ENCODE data around the gene CD93.

CD93 gene

DNA sequence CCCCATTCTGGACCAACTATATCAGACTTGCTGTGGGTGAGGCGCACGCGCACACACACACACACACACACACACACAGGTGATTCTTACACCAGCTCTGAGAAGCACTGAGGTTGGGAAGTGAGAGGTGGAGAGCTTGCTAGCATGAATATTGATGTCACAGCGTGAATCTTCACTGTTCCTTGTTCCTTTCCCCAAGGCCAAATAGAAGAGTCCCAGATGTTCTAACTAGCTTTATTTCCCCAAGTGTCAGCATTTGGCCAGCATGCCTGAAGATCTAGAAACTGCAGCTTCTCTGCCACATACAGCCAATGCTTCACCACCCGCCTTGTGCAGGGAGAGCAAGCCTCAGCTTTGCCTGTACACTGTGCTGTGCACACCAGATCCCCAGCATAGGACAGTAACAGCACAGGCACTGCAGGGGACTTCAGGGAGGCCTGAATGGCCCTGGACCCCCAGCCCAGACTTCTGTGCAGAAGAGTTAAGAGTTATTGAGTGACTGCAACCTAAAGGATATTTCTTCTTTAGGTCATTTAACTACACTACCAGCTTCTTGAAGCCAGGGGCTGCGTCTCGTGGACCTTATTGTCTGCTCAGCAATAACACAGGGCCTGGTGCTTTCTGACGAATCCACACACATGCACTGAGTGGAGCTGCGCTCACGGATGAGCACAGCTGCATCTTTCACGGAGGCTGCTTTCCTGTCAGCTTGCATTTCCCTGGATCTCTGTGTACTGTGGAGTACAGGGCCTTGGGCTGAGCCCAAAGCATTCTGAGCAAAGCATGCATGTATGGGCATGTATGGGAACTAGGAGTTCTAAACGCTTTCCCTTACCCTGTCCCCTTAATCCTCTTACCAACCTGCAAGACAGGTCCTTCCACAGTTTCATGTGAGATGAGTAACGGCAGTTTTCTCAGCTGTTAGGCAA lies 13.9 kb upstream of the CD93 start:
- DNase-seq (ENCODE audit: low read depth, low spot score): no peak

DNA sequence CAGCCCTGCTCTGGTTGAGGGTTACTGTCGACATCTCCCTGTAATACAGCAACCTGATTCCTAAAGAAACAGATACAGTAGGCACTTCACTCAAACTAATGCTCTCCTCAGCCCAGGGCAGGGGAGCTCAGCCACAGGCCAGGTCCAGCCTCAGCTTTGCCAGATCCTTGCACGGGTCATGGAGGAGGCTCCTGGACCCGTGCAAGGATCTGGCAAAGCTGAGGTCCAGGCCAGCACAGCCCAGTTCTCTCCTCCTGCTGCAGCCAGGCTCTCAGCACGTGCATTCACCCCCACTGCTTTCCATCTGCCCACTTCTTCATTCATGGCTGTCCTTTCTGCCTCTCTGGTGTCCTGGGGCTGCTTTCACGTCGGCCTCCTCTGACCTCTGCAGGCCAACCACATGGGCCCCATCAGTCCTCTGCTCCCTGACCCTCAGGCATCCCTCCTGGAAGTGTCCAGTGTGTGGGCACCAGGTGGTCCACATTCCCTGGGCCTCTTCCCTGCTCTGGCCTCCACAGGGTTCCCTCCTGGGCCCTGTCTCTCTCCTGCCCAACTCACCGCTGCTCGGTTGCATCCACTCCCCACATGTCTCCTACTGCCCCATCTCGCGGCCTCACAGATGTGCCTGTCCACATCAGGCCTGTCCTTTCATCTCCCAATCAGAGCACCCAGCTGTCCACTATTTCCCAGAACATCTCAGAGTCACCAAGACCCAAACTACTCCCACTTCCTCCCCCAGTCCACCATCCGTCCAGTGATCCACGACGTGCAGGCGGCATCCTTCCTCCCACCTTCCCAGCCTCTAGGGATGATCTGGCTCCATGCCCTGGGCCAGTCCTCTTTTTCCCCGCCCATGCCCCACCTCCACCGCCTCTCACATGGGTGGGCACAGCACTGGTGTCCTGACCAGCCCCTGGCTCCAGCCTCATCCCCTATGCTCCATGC lies 11.8 kb upstream of the CD93 start:
- DNase-seq (ENCODE audit: low read depth, low spot score): no peak

DNA sequence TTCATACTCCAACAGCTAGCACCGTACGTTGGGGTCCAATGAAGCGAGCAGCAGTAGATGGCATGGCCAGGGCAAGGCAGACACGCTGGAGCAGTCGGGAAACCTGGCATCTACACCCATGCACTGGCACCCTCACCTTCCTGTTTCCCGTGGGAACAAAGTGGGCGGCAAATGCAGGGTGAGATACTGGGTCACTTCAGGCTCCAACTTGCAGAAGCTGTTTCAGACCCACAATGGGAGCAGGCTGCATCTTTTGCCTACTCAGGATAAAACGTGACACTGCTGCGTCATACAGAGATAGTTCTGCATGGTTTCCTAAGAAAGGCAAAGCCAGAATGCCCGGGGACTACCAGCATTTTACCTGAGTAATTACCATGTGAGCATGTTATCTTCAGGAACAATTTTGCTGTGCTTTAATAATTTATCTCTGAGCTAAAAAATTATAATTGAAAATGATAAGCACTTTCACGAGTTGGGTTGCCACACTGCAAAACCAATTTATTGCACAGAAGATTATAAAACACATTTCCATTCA lies 10.9 kb upstream of the CD93 start:
- no peak for DNase-seq (ENCODE audit: low read depth, low spot score)

DNA sequence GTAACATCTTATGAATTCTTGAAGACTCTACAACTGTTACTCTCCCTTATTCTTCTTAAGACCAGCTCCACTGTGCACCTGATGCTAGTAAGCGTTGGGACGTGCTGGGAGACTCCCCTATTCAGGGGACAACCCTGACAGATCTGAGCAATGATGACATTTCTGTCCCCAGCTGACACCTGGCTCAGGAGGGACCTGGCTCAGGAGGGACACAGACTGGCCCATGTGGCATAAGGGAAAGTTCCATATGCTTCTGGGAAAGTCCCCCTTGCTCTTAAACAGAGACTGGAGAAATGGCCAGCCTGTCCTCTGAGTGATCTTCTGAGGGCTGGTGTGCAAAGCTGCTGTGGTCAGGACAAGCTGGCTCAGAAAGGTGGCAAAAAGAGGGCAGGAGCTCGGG lies 10.0 kb upstream of the CD93 start:
- no peak for DNase-seq (ENCODE audit: low read depth, low spot score)

DNA sequence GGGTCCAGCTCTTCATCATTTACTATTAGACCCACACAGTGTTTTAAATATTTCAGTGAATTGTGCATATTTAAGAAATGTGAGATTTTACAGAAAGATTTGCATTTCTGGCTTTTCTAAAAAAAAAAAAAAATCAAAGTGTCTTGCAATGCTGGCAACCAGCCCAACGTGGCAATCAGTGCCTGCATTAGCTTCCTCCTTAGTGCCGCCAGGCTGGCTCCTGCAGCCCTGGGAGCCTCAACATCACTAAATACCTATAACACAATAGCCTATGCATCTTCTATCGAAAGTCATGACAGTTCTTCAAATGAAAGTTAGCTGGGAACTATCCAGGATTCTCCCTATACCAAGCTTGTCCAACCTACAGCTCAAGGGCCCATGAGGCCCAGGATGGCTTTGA lies 9.4 kb upstream of the CD93 start:
- no peak for DNase-seq (ENCODE audit: low read depth, low spot score)

DNA sequence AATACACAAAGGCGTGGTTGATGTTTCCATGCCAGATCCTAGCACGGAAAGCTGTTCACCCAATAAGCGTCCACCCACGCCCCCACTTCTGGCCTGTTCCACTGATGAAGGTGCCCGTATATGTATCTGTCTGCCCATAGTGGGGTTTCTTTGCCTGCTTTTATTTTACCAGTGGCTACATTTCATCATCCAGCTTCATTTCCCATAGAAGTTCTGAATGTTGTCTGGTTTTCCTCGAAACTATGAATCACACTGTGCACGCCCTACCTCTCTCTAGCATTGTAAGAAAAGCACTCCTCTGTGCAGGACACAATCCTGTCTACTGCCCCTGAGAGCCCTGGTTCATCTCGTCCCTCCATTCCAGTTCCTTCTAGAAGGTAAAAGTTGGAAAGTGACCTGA lies 8.8 kb upstream of the CD93 start:
- DNase-seq (ENCODE audit: low read depth, low spot score): no peak

DNA sequence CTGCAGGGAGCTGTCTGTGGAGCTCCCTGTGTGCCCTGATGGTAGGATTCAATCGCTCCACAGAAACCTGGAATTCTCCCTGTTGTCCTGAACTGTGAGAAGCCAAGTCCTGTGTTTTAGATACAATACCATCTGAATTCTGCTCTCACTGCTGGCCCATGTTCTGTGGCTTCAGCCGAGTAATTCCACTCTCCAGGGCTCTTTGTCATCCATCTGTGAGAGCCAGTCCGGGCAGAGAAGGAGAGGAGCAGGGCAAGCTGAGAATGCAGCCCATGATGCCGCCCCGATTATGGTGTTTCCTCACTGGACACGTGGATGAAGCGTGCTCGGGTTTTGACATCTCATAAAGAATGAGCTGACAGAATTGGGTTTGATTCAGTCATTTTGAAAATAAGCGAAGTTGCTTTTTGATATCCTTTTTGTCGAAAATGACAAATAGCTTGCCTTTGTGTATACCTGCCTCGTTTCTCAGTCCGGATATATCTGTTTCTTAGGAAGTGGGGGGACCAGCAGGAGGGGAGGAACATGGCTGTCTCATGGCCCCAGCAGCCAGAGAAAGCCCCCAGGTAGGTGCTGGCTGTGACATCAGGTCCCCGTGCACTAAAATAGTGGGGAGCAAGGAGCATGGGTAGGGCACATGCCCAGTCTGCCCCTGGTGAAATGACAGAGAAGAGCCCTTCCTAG lies 8.2 kb upstream of the CD93 start:
- no peak for DNase-seq (ENCODE audit: low read depth, low spot score)

DNA sequence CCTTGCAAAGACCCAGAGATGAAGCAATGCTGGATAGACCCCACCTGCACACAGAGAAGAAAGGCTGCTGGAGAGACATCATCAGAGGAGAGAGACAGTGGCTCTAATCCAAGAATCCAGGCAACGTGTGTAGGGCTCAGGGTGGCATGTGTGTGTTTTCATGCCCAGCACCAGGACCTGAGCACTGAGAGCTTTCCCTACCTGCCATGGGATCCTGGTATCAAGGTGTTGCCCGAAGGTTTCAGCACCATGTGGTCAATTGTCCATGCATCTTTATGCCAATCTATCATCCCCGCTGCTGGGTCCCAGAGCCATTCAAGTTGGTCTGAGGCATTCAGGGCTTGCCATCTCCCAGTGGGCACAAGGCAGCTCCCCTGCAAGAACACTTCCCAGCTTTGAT lies 7.5 kb upstream of the CD93 start:
- DNase-seq (ENCODE audit: low read depth, low spot score): no peak

DNA sequence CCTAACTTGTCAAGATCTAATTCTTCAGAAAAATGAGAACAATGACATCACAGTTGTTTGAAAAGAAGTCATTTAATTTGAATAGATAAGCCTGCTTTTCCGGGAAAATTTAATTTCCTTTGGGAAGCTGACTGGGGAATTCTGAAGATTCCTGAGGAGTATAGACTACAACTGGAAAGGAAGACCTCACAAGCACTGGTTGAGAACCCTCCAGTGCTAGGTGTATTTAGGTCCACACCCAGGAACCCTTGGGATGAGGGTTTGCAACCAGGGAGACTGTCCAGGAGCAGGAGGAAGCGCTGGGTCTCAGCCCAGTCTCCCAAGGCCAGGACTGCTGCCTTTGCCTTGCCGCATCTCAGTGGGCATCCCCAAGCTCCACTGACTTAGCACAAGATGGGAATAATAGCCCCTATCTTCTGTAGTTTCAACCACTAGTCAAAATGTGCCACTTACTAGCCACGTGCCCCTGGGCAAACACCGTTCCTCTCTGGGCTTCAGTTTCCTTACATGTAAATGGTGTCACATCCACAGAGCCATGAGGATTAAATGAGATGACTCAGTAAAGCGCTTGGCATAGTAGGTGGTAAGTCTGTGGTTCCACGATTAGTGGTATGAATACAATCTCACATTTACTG lies 6.9 kb upstream of the CD93 start:
- DNase-seq (ENCODE audit: low read depth, low spot score): no peak

DNA sequence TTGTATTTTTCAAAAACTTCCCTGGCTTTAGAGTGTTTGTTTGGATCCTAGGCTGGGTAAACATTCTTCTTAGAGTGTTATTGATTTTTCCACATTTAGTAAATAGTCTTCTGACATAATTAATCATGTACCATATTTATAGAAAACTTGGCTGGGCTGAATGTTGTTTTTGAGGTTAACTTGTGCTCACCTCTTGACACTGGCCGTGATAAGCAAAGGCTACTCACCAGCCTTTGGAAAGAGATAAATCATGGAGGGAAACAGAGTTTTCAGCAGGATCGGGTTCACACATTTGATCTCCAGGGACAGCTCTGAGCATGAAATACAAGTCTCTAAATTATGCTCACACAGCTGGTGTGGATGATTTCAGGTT lies 6.2 kb upstream of the CD93 start:
- DNase-seq (ENCODE audit: low read depth, low spot score): no peak

DNA sequence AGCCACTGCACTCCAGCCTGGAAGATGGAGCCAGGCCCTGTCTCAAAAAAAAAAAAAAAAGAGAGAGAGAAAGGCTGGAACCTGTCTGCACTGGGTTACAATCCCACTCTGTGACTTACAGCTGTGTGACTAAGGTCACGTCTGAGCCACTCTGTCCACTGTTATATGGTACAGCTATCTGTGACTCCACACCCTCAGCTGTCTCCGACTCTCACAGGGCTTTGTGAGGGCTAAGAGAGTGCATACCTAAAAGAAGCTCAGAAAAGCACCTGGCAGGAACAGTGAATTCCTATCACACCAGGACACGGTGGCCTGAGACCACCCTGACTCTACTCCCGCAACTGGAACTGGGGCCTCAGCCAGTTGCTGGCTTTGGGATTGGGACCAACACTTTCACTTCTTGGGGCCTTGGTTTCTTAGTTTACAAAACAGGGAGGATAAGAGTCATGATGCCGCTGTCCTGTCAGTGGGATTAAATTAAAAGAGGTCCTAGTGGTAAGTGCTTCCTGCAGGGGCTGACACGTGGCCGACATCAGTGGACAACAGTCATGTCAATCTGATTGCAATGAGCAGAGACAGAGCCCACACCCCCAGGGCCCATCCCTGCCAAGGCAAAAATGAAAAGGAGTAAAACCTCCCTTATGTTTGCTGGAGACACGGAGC lies 5.7 kb upstream of the CD93 start:
- no peak for DNase-seq (ENCODE audit: low read depth, low spot score)

DNA sequence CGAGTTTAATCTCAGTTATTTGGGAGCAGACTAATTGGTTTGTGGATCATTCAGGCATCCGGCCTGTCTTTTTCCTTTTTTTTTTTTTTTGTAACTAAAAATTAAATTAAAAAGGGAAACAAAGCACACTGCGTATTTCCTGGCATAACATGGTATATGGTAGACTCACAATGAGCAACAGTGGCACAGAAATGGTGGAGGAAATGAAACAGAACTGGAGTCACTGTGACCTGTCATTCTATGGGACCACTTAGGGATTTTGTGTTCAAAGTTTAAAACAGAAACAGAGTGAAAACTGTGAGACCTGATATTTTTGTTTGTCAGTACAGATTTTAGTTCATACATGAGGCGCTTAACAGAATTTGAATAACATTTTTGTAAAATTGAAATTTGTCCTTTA lies 4.8 kb upstream of the CD93 start:
- no peak for DNase-seq (ENCODE audit: low read depth, low spot score)

DNA sequence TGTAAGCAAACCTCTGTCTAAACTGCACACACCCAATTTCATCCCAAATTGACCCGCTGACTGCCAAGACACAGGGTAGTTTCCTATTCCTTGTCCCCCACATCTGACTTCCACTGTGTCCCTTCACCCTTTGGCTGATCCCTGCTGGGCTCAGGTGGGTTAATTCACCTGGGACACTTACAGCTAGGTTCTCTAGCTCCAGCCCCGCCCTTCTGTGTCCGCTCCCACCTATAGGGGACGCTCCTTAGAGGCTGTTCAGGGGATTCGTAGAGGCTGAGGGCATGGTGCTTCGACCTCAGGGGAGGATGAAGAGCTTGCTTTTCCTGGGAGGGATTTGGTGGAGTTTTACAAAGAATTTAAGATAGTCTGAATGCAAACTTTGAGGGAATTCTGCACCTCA lies 4.0 kb upstream of the CD93 start:
- DNase-seq (ENCODE audit: low read depth, low spot score): no peak

DNA sequence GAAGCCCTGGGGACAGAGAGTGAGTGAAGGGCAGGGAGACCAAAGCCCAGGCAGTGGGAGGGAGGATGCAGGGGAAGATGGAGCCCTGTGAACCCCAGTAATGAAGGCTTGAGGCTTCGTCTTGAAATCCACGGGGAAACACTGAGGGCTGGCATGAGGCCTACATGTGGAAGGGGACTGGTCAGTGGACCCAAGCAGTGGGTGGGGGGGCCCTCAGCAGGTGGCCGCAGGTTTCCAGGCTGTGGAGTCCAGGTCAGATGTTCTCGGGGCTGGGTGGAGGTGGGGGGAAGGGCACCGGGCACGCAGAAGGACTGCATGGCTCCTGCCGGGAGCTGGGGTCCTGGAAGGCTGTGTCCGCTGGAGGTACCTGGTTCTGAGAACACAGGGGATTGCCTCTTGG lies 2.7 kb upstream of the CD93 start:
- DNase-seq (ENCODE audit: low read depth, low spot score): no peak

DNA sequence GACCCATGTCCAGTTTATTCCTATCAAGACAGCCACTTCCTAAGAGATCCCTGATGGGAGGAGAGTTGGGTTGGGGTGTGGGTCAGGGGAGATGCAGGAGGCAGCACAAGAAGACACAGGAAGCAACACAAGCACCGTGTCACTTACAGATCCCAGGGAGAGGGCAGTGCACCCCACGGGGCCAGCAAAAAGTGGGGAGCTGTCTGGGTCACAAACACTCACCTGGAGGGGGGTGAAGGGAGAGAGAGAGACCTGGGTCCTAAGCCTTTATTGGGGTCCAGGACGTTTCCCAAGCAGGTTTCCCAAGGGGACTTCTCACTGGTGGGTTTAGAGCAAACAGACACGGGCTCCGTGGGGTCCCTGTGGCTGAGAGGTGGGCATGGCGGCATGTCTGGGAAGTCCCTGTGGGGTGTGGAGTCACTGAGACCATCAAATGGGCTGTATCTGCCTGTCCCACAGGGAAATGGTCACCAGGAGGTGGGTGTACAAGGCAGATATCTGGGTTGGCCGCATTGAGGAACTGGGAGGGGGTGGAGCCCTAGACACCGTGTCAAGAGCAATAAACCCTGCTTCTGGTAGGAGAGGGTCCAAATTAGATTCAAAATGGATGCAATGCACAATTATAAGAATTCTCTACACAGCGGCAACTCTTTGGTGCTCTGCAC lies 1.6 kb upstream of the CD93 start:
- no peak for DNase-seq (ENCODE audit: low read depth, low spot score)

DNA sequence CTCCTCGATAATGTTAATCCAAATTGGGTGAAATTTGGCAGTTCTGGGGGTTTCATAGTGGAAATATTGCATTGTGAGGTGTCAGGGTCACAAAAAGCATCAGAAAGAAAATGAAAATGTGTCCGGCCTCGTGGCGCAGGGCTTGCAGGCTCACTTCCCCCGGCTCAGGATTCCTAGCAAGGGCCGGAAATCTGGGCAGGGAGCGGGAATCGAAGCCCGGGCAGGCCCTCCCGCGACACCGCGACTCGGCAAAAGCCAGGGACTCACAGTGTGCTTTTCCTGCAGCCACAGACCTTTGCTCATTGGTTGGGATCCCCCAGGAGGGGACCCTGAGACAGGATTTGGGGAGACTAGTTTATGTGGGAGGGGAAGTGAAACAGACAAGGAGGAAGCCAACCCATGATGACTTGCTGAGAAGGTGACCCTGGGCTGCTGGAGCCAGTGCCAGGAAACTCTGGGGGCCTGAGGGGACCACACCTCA lies 847 bp upstream of the CD93 start:
- no peak for DNase-seq (ENCODE audit: low read depth, low spot score)

DNA sequence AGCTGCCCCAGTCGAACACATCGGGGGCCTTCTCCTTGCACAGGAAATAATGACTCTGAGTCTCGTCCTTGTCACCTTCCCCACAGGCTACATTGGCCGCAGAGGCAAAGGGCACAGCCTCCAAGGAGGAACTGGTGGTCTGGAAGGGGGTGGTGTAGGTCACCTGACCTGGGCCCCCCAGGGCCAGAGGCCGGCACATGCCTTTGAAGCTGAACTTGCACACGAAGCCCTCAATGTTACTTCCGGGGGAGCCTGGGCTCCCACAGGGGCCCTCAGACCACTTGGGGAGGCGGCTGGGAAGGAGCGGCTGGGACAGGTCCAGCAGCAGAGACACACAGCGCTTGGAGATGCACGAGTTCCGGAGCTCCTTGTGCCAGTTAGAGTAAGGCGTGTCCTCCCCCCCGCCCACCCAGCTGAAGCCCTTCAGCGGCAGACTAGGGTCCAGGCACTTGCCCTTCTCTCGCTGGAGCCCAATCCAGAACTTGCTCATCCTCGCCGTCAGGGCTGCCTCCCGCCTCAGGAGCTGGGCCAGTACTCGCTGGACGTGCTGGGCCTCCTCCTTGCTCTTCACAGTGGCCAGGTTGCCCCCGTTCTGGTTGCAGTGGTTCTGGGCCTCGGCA lies 578 bp downstream of the CD93 start:
- DNase-seq (ENCODE audit: low read depth, low spot score): no peak

DNA sequence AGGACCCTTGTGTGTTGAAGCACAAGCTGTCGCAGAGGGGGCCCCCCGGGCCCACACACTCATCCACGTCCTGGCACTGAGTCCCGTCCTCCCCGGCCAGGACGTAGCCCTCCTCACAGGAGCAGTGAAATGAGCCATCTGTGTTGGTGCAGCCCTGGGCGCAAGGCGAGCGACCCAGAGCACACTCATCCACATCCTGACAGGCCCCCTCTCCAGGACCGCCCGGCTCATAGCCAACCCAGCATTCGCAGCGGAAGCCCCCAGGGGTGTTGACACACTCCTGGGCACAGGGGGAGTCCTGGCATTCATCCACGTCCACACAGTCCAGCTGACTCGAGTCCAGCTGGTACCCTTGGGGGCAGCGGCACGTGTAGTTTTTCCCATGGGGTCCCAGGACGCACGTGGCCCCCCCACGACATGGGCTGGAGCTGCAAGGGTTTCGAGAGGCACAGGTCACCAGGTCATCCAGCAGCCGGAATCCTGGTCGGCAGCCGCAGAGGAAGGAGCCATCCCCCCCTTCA lies 1.2 kb downstream of the CD93 start:
- no peak for DNase-seq (ENCODE audit: low read depth, low spot score)

DNA sequence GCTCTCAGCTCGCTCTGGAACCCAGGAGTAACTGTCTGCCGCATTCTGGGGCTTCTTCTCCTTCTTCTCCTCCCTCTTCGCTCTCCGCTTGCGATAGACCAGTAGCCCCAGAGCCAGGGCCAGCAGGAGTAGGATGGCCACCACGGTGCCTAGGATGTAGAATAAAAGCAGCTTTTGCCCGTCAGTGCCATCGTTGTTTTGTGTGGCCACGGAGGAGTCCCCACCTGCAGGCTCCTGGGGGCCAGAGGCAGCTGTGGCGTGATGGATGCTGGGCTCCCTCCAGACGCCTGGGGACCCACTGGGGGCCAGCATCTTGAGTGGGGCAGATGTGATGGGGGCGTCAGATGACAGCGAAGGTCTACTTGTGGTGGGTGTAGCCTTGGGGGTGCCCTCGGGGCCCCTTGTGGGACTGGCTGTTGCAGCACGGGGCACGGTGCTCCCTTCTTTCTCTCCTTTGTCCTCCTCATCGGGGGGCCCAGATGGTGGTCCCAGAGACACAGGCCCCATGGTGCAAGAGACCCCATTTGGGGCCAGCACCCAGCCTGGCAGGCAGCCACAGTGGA lies 1.8 kb downstream of the CD93 start:
- DNase-seq (ENCODE audit: low read depth, low spot score): no peak
